Thyroid gland (tissue), 4 donors: ENCODE results near the gene GPR78. TPM values are rescaled to one million over a fixed set of nuclear protein-coding genes. Genes with fewer than 3 reads are reported as not detected.
A peak's percentile ranks its signal among the peaks of the same experiment; 100 is the strongest.

Experiments used
- DNase-seq, 2 donors: peaks; one replicate each; pipeline ENCODE4 v3.0.0-alpha.2; 2019
- H3K27ac ChIP-seq, 3 donors: fragments of 200-600 bp; sonication (generic); 1 replicate in 2 of 3; 2 replicates in 1 of 3; pipeline ENCODE4 v1.5.1; 2016 to 2019; ENCODE audit warnings: mild to moderate bottlenecking in 1 of 3, moderate library complexity in 1 of 3
- H3K27me3 ChIP-seq: fragments of 200-600 bp; sonication (generic); one replicate; pipeline ENCODE4 v1.5.1; 2019
- H3K36me3 ChIP-seq, 2 donors: fragments of 200-600 bp; sonication (generic); one replicate each; pipeline ENCODE4 v1.5.1; 2016 to 2019
- H3K4me1 ChIP-seq, 2 donors: fragments of 200-600 bp; sonication (generic); one replicate each; pipeline ENCODE4 v1.5.1; 2017 to 2019
- H3K4me3 ChIP-seq, 3 donors: fragments of 200-600 bp; sonication (generic); replicated peaks in 1 of 3; 1 replicate in 2 of 3; 2 replicates in 1 of 3; pipeline ENCODE4 v1.5.1; 2016; ENCODE audit warnings: mild to moderate bottlenecking in 1 of 3
- H3K9me3 ChIP-seq: fragments of 200-600 bp; sonication (generic); one replicate; pipeline ENCODE4 v1.5.1; 2017
- POLR2A ChIP-seq, 2 donors: fragments of 450-650 bp; IDR thresholded peaks; one replicate each; pipeline ENCODE4 v1.6.1; 2017; ENCODE audit warnings: antibody characterized with exemption in 2 of 2, mild to moderate bottlenecking in 2 of 2, moderate library complexity in 1 of 2
- WGBS, 2 donors: methylation state at CpG; one replicate each; pipeline ENCODE4 v1.1.5; 2017; 5-methylcytosine and 5-hydroxymethylcytosine counted together
- intact Hi-C: fragments of 100-400 bp; cut with DNase I; formaldehyde crosslinking; loops from one replicate; pipeline ENCODE4 v1.15.1; 2023
- total RNA-seq, 4 donors: library from RNA; depleted of rRNA; stranded (reverse); fragments of >200 nt; gene quantifications; one replicate each; pipeline ENCODE4 v1.2.3, GENCODE V29; 2016
- TF ChIP-seq, protein P1 (sequence below), 6 experiments: fragments of 200-600 bp in 3 of 6; fragments of 450-650 bp in 3 of 6; sonication (generic) in 3 of 6; IDR thresholded peaks; one replicate each; pipeline ENCODE4 v1.5.1; 2016 to 2019; ENCODE audit warnings: antibody characterized with exemption in 6 of 6, mild to moderate bottlenecking in 2 of 6, inconsistent platforms in 1 of 6, moderate library complexity in 1 of 6

GPR78 gene
- total RNA-seq, 4 donors from 2014 or later = not detected

DNA sequence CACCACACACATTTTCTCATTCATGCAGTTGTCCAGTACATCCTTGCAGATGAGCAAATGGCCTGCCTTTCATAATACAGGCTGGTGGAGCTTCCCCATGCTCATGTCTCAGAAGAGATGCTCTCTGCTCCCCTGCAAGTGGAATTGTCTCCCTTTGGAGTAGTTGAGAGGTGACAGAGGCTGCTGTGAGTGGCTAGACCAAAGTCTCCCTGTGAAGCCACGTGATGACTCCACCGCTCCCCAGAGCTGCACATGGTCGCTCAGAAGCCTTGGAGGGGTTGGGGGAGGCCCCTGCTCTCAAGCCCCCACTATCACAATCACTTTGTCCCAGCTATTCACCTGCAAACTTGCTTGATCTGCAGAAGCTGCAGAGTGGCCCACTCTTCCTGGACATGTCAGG is 1.5 kb upstream of the GPR78 start:
- intact Hi-C loops = no loop called here
- no peak for TF ChIP-seq POLR2A (IDR thresholded peaks at IDR 0.05)
- TF ChIP-seq, protein P1, sequence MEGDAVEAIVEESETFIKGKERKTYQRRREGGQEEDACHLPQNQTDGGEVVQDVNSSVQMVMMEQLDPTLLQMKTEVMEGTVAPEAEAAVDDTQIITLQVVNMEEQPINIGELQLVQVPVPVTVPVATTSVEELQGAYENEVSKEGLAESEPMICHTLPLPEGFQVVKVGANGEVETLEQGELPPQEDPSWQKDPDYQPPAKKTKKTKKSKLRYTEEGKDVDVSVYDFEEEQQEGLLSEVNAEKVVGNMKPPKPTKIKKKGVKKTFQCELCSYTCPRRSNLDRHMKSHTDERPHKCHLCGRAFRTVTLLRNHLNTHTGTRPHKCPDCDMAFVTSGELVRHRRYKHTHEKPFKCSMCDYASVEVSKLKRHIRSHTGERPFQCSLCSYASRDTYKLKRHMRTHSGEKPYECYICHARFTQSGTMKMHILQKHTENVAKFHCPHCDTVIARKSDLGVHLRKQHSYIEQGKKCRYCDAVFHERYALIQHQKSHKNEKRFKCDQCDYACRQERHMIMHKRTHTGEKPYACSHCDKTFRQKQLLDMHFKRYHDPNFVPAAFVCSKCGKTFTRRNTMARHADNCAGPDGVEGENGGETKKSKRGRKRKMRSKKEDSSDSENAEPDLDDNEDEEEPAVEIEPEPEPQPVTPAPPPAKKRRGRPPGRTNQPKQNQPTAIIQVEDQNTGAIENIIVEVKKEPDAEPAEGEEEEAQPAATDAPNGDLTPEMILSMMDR (IDR thresholded peaks at IDR 0.05) = no peak
- Histone ChIP-seq H3K36me3 (no peaks in the 10 kb centered on the region), H3K4me1 (peaks cover 8 to 11% of the 10 kb centered on the region in 2 donors), H3K27me3 (no peaks in the 10 kb centered on the region), H3K4me3 (no peak overlapping the region), H3K27ac (no peak overlapping the region), H3K9me3 (no peaks in the 10 kb centered on the region)
- WGBS, 2 donors = 77 to 91% methylated on average over 3 of the region's 3 CpGs
- no peak for DNase-seq

DNA sequence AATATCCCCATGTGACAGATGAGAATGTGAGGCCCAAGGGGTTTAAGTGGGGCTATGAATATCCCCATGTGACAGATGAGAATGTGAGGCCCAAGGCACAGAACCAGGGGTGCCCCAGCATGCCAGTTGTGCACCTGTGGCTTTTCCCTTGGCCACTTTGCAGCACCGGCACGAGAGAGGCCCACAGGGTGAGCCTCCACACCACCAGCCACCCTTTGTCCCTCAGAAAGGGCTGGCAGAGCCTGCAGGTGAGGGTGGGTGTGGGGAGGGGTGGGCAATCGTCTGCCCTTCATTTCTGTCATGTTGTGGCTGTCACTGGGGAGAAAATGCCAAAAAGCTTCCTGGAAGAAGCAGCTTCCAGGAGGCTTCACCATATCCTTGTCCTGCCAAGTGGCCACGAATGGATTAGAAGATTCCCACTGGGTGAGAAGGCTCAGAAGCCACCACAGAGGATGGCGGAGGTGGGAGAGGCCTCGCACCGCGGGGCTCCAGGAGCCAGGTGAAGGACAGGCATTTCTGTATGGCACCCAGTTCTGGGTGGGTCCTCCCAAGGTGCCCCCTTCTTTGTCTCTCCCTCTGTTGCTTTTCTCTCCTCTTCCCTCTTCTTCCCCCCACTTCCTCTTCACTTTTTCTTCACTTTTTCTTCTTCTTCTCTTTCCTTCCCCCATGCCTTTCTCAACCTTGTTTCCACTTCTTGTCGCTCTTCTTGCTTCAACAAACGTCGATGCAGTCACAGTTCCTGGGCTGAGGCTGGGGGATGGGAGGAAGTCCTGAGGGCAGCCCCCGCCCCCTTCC is 469 bp upstream of the GPR78 start:
- DNase-seq = no peak
- no peak overlapping the region for H3K27ac ChIP-seq

DNA sequence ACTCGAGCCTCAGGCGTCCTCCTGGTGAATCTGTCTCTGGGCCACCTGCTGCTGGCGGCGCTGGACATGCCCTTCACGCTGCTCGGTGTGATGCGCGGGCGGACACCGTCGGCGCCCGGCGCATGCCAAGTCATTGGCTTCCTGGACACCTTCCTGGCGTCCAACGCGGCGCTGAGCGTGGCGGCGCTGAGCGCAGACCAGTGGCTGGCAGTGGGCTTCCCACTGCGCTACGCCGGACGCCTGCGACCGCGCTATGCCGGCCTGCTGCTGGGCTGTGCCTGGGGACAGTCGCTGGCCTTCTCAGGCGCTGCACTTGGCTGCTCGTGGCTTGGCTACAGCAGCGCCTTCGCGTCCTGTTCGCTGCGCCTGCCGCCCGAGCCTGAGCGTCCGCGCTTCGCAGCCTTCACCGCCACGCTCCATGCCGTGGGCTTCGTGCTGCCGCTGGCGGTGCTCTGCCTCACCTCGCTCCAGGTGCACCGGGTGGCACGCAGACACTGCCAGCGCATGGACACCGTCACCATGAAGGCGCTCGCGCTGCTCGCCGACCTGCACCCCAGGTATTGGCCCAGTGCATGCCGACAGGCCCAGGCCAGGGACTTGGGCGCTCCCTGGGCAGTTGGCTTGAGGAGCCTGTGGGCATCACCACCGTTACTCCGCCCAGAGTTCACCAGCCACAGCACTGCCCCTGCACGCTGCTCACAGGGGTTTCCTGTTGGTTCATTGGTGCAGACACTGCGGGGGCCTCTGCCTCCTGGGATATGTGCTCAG is 1.1 kb downstream of the GPR78 start:
- Histone ChIP-seq H3K27me3 (no peaks in the 10 kb centered on the region), H3K4me3 (no peak overlapping the region), H3K27ac (no peak overlapping the region), H3K4me1 (peaks cover 3 to 5% of the 10 kb centered on the region in 2 donors), H3K9me3 (no peaks in the 10 kb centered on the region), H3K36me3 (no peaks in the 10 kb centered on the region)
- 64 to 75% methylated on average over 35 to 65 of the region's 66 CpGs for WGBS, 2 donors
- TF ChIP-seq, protein P1 (IDR thresholded peaks at IDR 0.05) = no peak
- TF ChIP-seq POLR2A (IDR thresholded peaks at IDR 0.05) = no peak
- no peak for DNase-seq
- intact Hi-C loops = no loop called here

More for the DNA sequence above, 469 bp upstream of the GPR78 start:
- no peak for TF ChIP-seq POLR2A (IDR thresholded peaks at IDR 0.05)
- TF ChIP-seq, protein P1 (IDR thresholded peaks at IDR 0.05) = no peak
- Histone ChIP-seq H3K27me3 (no peaks in the 10 kb centered on the region), H3K9me3 (no peaks in the 10 kb centered on the region), H3K36me3 (no peaks in the 10 kb centered on the region), H3K4me1 (peaks cover 8 to 11% of the 10 kb centered on the region in 2 donors), H3K4me3 (no peak overlapping the region)
- 23 to 25% methylated on average over 12 of the region's 12 CpGs for WGBS, 2 donors
- intact Hi-C loops = no loop called here

DNA sequence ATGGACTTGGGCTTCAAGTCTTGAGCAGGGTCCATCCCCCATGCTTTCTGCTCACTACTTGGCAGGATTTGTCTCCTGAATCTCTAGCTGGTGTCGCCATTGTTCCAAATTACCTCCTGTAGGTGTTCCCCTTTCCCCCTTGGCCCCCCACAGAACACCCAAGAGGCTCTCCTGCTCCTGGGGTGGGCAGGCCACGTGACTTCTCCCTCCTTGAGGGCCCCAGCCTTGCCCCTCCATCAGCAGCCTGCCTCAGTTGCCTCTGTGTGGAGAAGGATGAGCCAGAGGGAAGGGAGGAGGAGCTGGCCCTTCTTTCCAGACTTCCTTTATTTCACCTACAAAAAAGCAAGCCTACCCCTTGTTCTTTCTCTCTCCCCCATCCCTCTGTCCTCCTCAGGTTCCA is 1.8 kb downstream of the GPR78 start:
- DNase-seq = peak in 1 of 2 donors; percentile 0
- intact Hi-C loops = no loop called here
- Histone ChIP-seq H3K27me3 (no peaks in the 10 kb centered on the region), H3K36me3 (no peaks in the 10 kb centered on the region), H3K9me3 (no peaks in the 10 kb centered on the region), H3K4me3 (no peak overlapping the region), H3K27ac (no peak overlapping the region), H3K4me1 (peaks cover 3 to 5% of the 10 kb centered on the region in 2 donors)
- 64 to 67% methylated on average over 2 of the region's 2 CpGs for WGBS, 2 donors
- TF ChIP-seq, protein P1 (IDR thresholded peaks at IDR 0.05) = no peak
- TF ChIP-seq POLR2A (IDR thresholded peaks at IDR 0.05) = no peak

DNA sequence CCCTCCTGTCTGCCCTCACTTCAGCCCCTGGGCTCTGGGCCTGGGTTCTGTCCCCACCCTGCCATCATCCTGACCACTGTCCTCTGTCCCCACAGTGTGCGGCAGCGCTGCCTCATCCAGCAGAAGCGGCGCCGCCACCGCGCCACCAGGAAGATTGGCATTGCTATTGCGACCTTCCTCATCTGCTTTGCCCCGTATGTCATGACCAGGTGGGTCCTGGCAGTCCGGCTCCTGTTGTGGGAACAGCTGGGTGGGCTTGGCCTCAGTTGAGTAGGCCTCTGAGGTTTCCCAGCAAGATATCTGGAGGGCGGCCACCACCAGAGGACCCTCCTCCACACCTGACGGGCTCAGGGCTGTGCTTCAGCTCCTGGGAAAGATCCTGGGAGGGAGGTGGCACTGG is 2.2 kb downstream of the GPR78 start:
- no peak for TF ChIP-seq POLR2A (IDR thresholded peaks at IDR 0.05)
- TF ChIP-seq, protein P1 (IDR thresholded peaks at IDR 0.05) = no peak
- H3K27ac ChIP-seq = no peak overlapping the region
- no peak overlapping the region for H3K4me3 ChIP-seq
- peaks cover 3 to 5% of the 10 kb centered on the region in 2 donors for H3K4me1 ChIP-seq
- WGBS, 2 donors = 87% methylated on average over 11 to 12 of the region's 12 CpGs
- no peaks in the 10 kb centered on the region for H3K27me3 ChIP-seq
- peak in 1 of 2 donors; percentile 1 for DNase-seq
- intact Hi-C loops = no loop called here
- no peaks in the 10 kb centered on the region for H3K9me3 ChIP-seq
- no peaks in the 10 kb centered on the region for H3K36me3 ChIP-seq
